CD4-positive, alpha-beta T cell treated with Interleukin-15 for 1 hour (primary cell): ENCODE results near the gene RTKN.
"Not testable (repeated sequence)": the region's sequence is repeated elsewhere in the genome, so short reads cannot be mapped to it uniquely, and the experiment has no call there.

ENCODE experiments used
- DNase-seq: peaks from one replicate; pipeline ENCODE4 v3.0.0-alpha.2; 2020

RTKN gene

DNA sequence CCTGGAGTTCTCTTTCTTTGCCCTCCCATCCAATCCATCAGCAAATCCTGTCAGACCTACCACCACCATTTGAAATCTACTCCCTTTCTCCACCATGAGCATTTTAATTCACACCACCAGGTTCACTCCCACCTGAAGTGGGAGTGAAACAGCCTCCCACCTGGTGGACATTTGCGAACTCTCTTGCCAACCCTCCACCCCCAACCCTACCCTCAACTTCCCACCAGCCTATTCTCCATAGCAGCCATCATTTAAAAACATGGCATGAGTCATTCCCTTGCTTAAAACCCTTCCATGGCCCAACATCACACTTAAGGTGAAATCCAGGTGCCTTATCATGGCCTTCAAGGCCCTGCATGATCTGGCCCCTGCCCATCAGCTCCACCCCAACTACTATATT lies 3.5 kb downstream of the RTKN start:
- no peak for DNase-seq

DNA sequence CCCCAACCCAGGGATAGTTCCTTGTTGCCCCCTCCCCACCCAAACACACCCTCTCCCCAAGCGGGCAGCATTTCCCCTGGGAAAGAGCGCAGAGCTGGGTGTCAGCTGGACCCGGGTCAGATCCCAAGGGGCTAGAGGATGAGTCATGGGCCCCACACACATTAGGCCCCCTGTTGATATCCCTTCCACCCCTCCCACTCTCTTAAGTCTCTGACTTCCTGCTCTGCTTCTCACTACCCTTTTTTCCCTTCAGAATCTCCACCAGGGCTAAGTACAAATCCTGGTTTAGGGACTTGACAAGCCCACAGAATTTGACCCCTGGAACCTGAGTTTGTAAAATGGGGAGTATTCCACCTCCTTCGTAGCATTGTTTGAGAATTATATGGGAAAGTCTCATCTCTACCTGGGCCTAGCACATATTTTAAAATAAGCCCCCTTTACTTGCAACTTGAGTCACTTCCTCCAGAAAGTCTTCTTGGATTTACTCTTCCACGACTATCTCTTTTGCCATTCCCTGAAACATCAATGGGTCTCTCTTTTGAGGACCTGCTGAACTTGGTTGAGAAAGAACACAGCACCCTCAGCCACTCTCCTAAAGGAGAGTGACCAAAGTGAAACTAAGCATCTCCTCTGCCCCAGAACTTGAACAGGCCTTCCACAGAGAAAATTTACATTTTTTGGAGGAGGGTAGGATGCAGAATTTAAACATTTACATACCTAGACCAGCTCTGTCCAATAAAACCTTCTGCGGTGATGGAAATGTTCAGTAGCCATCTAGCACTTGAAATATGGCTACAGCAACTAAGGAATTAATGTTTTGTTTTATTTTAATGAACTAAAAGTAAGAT lies 4.7 kb downstream of the RTKN start:
- no peak for DNase-seq

DNA sequence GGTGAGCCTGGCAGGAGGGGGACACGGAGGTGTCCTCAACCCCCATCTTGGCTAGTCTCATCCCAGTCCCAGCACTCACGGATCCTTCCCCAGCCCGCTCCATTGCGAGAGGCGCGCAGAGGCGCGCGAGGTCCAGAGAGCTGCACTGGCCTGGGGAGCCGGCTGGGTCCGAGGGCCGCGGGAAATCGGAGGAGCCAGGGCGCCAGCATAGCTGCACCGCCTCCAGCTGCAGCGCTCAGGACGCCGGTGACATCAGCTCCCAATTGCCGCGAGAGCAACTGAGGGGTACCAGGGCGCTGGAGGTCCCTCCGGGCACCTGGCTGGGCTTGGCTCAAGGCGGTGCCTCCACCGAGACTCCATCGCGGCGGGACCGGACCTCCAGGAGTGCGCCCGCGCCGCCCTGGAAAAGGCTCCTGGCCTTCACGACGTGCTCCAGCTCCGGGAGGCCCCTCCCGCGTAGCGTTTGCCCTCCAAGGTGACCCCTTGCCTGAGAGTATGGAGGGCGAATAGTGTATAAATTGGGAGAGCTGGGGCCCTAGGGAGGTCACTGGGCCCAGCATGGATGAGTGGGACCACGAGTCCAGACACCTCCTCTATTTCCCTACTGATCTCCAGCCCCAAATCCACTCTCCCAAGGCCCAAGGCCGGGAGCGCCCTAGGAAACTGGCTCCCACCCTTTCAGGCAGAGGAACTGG lies 5.5 kb downstream of the RTKN start:
- no peak for DNase-seq

DNA sequence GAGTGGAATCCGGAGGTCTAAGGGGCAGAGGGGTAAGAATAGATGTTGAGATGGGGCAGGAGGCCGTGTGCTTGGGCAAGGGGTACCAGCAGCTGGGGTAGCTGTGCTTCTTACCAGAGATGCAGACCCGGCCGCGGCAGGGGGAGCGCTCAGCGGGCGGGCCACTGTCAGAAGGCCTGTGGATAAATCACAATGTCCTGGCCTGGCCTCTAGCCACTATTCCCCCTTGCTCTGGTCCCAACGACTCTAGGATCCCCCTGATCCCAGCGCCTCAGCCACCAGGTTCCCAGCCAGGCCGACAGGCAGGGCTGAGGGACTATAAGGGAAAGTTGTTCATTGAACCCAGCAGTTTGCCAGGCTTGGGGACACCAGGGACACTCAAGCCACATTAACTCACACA lies 11.2 kb downstream of the RTKN start:
- no peak for DNase-seq

DNA sequence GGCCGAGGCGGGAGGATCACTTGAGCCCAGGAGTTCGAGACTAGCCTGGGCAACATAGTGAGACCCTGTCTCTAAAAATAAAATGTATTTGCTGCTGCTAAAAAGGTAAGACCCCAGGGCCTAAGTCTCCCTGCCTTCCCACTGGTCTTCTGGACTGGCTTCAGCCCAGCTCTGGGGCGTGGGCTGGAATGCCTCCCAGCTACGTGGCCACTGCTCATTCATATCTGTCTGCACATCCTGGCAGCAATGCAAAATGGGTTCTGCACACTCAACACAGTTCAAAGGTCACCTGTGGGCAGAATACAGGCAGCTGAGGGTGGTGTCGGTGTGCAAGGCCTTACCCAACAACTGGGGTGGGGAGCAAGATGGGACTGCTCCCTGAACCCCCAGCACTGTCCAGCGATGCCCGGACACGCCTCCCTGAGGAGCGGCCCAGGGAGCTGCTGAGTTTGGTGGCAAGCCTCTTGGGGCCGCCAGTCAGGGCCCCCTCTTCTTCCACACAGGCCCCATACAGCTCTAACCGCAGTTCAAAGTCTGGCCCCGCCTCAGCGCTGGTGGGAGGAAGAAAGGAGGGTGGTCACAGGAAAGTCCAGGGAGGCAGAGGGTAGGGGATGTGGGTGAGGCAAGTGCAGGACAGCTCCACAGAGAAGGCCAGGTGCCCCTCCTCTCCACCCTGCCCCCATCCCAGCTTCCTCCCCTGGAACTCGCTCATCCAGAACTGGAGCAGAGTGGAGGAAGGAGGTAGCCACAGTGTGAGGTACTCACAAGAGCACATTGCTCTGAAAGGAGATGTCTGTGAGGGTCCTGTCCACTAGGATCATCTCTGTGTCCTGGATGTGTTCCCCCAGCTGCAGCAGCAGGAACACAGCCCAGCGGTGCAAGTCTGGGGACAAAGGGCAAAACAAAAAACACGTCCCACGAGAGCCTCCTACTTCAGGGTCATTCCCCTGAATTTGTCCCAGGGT lies 12.0 kb downstream of the RTKN start:
- no peak for DNase-seq

DNA sequence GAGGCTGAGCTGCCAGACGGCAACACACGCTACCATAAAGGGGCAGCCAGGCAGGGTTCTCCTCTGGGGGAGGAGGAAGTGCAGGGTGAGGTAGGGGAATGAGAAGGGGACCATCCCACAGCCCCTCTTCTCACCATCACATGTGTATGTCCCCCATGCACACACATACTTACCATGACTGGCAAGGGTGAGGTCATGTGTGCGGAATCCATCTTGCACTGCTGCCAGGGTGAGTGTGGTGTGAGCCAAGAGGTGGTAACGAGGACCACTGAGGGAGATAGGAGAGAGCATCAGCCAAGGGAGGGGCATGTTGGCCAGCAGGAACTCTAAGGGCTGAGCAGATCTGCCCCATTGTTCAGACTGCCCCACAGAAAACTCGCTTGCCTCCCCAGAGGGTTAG lies 13.1 kb downstream of the RTKN start:
- DNase-seq, result no peak

DNA sequence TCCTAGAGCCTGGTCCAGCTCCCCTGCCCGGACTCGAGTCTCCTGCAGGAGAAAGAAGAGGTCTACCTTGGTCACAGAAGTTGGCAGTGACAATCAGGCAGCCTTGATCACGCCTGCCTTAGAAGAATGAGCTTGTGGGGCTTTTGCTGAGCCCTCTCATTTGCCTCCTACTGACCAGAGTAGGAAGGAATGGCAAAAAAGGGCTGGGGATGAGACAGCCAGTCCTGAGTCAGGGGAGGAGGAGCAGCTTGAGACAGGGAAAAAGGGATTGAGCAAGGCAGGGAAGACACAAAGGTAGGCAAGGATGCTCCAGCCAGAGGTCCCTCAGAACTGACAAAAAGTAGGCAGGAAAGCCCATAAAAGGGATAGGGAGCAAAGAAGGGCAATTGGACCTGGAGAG lies 14.2 kb downstream of the RTKN start:
- no peak for DNase-seq

DNA sequence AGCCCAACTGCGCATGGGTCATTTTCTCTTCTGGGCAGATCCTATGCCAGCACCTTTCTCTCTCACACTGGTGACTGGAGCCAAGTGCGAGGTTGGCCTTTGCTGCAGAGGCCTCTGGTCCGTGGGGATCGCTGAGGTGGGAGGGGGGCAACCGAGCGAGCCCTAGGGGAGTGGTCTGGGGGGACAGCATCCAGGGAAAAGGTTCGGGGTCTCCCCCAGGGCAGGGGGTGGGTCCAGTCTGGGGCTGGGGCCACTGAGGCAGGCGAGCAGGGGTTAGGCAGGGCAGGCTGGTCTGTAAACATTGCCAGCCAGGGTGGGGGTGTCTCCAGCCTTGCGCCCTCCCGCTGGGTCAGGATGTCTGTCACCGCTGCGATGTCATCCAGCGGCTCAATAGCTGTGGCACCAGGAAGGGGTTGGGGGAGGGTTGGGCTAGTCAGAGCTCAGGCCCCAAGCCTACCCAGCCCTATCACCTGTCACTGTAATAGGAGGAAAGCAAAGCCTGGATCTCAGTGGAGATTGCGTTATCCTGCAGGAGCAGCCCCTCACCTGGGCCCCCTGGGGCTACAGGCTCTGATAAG lies 15.5 kb downstream of the RTKN start:
- no peak for DNase-seq

DNA sequence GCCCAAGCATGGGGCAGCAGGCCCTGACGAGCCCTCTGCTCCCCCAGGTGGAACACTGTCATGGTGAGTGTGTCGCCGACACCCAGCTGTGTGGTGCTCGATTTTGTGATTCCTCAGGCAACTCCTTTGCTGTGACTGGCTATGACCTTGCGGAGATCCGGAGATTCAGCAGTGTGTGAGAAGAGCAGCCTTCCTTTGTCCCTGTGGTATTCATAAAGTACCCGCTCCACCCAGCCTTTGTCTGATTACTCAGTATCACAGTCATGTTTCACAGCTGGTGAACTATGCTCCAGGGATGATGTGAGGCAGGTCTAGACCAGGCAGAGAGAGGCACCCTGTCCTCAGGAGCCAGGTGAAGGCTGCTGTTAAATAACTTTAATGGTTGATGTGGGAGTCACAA lies 16.2 kb downstream of the RTKN start:
- no peak for DNase-seq

DNA sequence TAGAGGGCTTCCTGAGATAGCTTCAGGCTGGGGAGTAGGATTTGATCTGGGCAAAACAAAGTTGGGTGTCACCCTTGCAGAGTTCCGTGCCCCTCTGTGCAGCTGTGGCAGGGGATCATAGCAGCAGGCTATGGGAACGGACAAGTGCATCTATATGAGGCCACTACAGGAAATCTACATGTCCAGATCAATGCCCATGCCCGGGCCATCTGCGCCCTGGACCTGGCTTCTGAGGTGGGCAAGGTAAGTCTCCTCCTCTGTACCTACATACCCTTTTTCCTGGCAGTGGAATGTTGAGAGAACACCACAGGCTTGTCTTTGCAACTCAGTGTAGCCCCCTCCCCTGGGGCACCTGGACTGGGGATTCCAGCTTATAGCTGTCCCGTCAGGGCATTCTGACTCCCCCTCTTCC lies 16.7 kb downstream of the RTKN start:
- no peak for DNase-seq

DNA sequence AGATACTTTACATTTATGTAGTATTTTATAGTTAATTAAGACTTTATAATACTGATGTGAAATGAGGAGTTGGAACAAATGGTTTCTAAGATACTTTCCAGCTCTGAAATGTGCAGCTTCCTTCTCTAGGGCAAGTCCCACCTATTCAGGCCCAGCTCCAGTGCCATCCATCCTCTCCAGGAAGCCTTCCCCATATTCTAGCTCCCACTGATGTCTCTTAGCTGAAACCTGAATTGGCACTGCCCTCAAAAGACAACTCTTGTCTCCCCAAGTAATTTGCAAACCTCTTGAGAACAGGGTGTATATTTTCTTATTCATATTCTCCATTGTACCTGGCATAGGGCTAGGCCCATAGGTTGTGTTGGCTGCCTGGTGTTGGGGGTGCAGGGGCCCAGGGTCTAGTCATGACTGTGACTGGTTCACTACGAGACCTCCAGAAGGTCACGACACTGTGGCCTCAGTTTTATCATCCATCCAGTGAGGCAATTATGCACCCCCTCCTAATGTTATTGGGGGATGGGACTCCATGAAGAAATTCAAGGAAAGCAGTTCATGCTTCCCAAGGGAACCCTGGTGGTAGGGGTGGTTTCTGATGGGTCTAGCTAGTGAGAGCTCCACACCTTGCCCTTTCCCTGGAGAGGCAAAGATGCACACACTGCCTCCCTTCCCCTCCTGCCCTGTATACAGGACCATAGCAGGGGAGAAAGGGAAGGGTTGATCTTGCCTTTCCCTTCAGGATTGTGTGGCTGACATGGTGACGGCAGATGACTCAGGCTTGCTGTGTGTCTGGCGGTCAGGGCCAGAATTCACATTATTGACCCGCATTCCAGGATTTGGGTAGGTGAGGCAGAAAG lies 17.4 kb downstream of the RTKN start:
- DNase-seq, result no peak

DNA sequence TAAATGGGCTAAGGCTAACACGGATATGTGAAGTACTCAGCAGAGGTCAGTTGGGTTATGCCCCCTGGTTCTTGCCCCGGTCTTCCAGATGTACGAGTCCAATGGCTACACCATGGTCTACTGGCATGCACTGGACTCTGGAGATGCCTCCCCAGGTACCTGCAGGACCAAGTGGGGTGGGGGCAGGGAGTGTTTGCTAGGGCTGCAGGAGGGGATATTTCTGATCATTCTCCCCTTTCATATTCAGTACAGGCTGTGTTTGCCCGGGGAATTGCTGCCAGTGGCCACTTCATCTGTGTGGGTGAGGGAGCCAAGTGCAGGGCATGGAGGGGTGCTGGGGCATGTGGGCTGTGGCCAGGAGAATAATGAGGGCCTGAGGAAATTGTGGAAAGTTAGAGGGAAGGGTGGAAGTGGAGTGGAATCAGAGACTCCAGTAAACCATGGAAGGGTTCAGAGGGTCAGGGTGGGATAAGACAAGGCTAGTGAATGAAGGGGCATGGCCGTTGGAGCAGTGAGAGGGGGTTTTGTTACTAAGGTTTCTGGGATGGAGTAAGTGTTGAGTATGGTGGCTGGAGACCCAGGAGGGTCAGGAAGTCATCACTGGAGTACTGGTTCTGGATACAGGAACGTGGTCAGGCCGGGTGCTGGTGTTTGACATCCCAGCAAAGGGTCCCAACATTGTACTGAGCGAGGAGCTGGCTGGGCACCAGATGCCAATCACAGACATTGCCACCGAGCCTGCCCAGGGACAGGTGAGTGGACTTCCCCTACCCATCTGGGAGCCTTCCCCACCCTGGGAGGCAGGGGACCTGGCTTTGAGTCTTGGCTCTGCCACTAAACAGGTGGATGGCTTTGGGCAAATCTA lies 18.3 kb downstream of the RTKN start:
- DNase-seq, result no peak

DNA sequence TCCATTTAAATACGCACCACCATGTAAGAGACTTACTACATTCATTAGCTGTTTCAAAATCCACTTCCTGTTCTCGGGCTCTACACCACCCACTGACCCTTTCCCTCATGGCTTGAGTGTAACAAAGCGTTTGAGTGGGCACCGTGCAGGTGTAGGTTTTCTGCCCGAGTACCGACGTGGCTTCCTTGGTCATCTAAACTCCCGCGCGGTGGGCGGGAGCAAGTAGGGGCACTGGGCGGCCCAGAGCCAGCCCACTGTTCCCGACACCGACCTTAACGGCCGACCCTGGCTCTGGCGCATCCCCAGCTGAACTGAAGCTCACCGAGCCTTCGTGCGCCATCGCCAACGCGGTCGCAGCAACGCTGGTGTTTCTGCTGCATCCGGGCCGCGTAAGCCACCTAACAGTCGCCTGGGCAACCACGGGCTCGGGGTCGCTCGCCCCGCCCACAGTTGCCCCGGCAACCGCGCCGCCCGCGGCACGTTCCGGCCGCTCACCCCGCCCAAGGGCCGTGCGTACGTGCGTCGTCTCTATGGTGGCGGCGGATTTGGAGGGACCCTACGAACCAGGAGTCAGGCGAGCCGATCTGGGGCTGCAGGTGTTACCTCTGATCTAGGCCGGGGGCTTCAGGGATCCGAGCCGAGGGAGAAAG lies 20.4 kb downstream of the RTKN start, which contains the start of the genes C2orf81 and WDR54:
Gene C2orf81 (minus strand): TSS at position 399 of the 650 bp plus-strand sequence. CDS start 59 bp downstream, at position 340.
Gene WDR54 (plus strand): TSS at position 510 of the 650 bp plus-strand sequence. CDS start 424 bp downstream, outside the sequence.
- DNase-seq, result peak; percentile 96

DNA sequence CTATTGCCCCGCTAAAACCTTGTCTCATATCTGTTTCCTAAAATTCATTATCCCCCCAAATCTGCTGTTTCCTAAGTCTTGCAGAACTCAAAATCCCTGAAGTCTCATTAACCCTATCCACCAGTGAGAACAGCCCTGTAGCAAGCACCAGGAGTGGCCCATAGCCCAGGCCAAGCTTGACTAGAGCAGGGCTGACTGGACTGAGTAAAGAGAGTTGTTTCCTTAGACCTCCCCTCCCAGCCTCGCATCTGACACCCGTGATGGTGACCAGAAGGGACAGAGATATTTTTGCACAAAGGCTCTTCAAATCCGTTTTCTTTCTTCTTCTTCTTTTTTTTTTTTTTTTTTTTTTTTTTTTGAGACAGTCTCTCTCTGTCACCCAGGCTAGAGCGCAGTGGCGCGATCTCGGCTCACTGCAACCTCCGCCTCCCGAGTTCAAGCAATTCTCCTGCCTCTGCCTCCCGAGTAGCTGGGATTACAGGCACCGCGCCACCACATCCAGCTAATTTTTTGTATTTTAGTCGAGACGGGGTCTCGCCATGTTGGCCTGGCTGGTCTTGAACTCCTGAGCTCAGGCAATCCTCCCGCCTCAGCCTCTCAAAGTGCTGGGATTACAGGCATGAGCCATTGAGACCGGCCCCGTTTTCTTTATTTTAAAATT lies 21.2 kb downstream of the RTKN start:
- not testable (repeated sequence) for DNase-seq

DNA sequence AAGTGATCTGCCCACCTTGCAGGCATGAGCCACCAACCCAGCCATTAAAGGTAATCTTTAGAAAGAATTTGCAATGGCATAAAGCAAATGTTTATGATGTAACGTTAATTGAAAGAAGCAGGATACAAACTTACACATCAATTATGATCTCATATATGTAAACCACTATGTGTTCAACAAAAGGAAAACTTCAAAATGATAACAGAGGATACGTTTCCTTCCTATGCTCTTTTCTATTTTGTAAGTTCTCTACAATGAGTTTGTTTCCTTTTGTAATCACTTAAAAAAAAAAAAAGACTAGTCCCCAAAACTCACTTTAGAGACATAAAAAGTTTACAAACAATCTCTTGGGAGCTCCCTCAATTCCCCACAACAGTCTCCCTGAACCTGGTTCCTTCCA lies 21.7 kb downstream of the RTKN start:
- no peak for DNase-seq

DNA sequence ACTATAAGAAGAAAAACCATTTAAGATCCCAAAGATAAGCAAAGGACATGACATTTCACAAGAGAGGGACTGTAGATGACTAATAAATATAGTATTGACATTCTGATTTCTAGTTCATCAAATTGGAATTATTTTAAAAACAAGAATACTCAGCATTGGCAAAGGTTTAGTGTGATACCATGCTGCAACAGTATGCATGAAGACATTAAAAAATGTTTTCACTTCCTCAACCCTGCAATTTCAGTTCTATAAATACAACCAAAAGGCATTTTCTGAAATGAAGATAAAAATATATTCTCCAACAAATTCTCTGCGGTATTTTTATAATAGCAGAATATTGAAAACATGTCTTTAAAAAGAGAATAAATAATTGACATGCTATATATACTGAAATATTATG lies 22.4 kb downstream of the RTKN start:
- DNase-seq, result no peak

DNA sequence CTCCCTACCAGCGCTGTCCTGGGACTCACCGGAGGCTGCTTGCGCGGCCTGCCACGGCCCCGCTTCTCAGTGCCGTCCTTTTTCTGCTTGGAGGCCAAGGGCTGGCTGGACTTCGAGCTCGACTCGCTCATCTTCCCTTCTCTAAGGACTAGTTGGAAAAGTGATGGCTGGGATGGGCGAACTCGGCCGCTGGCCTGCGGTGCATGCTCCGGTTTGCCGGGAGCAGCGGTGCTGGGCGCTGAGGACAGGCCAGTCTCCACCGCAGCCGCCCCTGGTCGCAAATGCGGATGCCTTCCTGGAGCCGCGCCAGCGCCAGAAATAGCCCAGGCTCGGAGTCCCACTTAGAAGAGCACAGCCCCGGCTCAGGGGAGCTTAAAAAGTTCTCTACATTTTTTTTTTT lies 23.4 kb downstream of the RTKN start:
- DNase-seq, result no peak

DNA sequence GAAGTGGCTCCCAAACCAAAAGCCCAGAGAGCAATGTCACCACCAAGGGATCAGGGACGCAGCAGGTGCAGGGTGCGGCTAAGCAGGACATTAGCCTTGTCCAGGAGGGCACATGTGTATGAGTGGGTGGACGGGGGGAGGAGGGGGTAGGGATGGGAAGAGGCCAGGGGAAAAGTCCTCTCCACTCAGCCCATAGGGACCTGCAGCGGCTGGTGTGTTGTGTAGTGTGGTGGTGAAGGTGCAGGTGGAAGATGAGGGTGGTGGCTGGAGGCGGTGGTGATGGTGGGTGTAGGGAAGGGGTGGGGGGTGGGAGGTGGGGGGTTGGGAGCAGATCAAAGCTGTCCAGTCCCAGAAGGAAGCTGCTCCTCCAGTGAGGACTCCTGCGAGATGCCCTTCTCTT lies 24.0 kb downstream of the RTKN start:
- DNase-seq, result no peak

DNA sequence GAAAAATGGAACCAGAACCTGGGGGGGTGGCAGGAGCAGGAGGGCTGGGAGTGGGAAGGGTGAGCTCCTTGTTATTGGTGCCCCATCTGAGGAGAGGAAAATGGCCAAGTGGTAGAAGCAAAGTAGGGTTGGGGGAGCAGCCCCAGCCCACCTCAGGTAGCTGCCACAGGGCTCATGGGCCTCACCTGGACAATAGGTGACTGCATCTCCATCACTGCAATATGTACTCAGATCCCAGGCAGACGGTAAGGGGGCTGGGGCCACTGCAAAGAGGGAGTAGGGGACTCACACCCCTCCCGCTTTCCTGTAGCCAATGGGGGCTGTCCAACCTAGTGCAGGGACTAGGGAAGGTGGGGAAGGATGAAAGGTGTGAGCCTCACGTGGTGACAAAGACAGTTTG lies 24.5 kb downstream of the RTKN start:
- DNase-seq, result no peak

DNA sequence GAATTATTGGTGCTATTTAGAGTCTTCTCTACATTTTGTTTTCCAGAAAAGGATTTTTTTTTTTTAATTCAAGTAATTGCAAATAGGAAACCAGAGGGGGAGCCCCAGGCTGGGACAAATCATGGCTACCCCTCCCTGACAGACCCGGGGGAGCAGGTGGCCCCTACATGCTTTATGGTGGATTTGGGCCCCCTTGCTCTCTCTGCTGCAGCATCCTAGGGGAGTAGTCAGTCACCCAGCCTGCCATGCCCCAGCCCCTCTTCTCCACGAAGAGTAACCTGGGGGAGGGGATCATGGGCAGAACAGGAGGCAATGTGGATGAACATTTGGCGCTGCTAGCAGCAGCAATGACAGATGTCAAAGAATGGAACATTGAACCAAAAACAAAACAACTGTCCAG lies 25.0 kb downstream of the RTKN start:
- no peak for DNase-seq
